Keratinocyte (primary cell): ENCODE results near the gene GRM7. TPM values are rescaled to one million over a fixed set of nuclear protein-coding genes. Genes with fewer than 3 reads are reported as not detected.

Experiments used
- DNase-seq: peaks from one replicate; pipeline ENCODE4 v3.0.0-alpha.2; 2011; ENCODE audit warnings: low read depth, missing footprints, low spot score
- FAIRE-seq: peaks from 2 replicates; lab custom pipeline; 2011; peaks lifted over from hg19 to GRCh38; lab: Jason Lieb, UNC
- H2AFZ ChIP-seq: 2 replicates; pipeline ENCODE4 v1.6.0; 2012; ENCODE audit warnings: low read length, control low read depth, inconsistent platforms; ENCODE audit not compliant: control insufficient read depth
- H3K27ac ChIP-seq: 2 replicates; pipeline ENCODE4 v1.5.1; 2011; ENCODE audit warnings: low read length; ENCODE audit not compliant: control insufficient read depth, insufficient read depth
- H3K27me3 ChIP-seq: 3 replicates; pipeline ENCODE4 v1.6.0; 2011; ENCODE audit warnings: low read length; ENCODE audit not compliant: control insufficient read depth, insufficient read depth; ENCODE audit errors: extremely low read depth
- H3K36me3 ChIP-seq, 2 experiments: 2 replicates in 1 of 2; 3 replicates in 1 of 2; pipeline ENCODE4 v1.5.1; 2011; ENCODE audit warnings: low read length in 2 of 2, mild to moderate bottlenecking in 1 of 2; ENCODE audit not compliant: control insufficient read depth in 2 of 2, insufficient read depth in 2 of 2; ENCODE audit errors: extremely low read depth in 1 of 2
- H3K4me1 ChIP-seq: 3 replicates; pipeline ENCODE4 v1.5.1; 2011; ENCODE audit warnings: low read length; ENCODE audit not compliant: control insufficient read depth, insufficient read depth; ENCODE audit errors: extremely low read depth
- H3K4me2 ChIP-seq: 3 replicates; pipeline ENCODE4 v1.6.0; 2011; ENCODE audit warnings: low read depth, low read length; ENCODE audit not compliant: control insufficient read depth, insufficient read depth; ENCODE audit errors: extremely low read depth
- H3K4me3 ChIP-seq, 3 experiments: fragments of 200-600 bp in 1 of 3; sonication (generic) in 1 of 3; 2 replicates in 2 of 3; 3 replicates in 1 of 3; pipeline ENCODE4 v1.5.1; 2011 to 2016; ENCODE audit warnings: low read length in 3 of 3, mild to moderate bottlenecking in 3 of 3, control low read depth in 2 of 3, inconsistent platforms in 1 of 3, low read depth in 1 of 3, mixed read lengths in 1 of 3, mixed run types in 1 of 3, moderate library complexity in 1 of 3; ENCODE audit not compliant: control insufficient read depth in 2 of 3, insufficient read depth in 2 of 3; ENCODE audit errors: extremely low read depth in 1 of 3
- H3K79me2 ChIP-seq: 2 replicates; pipeline ENCODE4 v1.6.0; 2012; ENCODE audit warnings: low read length; ENCODE audit not compliant: control insufficient read depth, insufficient read depth
- H3K9ac ChIP-seq: 3 replicates; pipeline ENCODE4 v1.6.0; 2011; ENCODE audit warnings: low read length; ENCODE audit not compliant: control insufficient read depth, insufficient read depth; ENCODE audit errors: extremely low read depth
- H3K9me1 ChIP-seq: 3 replicates; pipeline ENCODE4 v1.6.0; 2011; ENCODE audit warnings: low read length; ENCODE audit not compliant: control insufficient read depth, insufficient read depth; ENCODE audit errors: extremely low read depth
- H3K9me3 ChIP-seq: 2 replicates; pipeline ENCODE4 v1.5.1; 2012; ENCODE audit warnings: low read depth, low read length; ENCODE audit not compliant: control insufficient read depth
- H4K20me1 ChIP-seq: 3 replicates; pipeline ENCODE4 v1.6.0; 2011; ENCODE audit warnings: low read length; ENCODE audit not compliant: control insufficient read depth, insufficient read depth; ENCODE audit errors: extremely low read depth
- CTCF ChIP-seq, 3 experiments: IDR thresholded peaks in 1 of 3; conservative IDR thresholded peaks in 1 of 3; optimal IDR thresholded peaks in 1 of 3; 2 replicates in 2 of 3; 3 replicates in 1 of 3; pipeline versions ENCODE3 to v1.5.1; 2011; ENCODE audit warnings: low read length in 3 of 3, mild to moderate bottlenecking in 3 of 3, moderate library complexity in 2 of 3, control low read depth in 1 of 3, inconsistent platforms in 1 of 3; ENCODE audit not compliant: insufficient read depth in 2 of 3; ENCODE audit errors: extremely low read depth in 1 of 3
- EZH2 ChIP-seq: IDR thresholded peaks from one replicate; pipeline ENCODE4 v1.6.1; 2012; ENCODE audit warnings: inconsistent platforms, mild to moderate bottlenecking, low read length, moderate library complexity
- dilution Hi-C: fragments of 300-500 bp; cut with MboI; formaldehyde crosslinking; loops from one replicate; pipeline ENCODE4 v1.7.0; 2020; ENCODE audit warnings: low sequenced_read_pairs; ENCODE audit not compliant: extremely low pct_ligation_motif_present
- polyA plus RNA-seq, 5 experiments: library from polyadenylated mRNA; depleted of rRNA in 3 of 5; stranded (reverse) in 3 of 5; stranded (forward) in 1 of 5; unstranded in 1 of 5; fragments of >200 nt; gene quantifications; 1 replicate in 1 of 5; 2 replicates in 3 of 5; 3 replicates in 1 of 5; pipeline versions ENCODE4 v1.2.1 to v1.2.3, GENCODE V29; 2011 to 2012; ENCODE audit warnings: missing spikeins in 2 of 5, low read depth in 1 of 5, low replicate concordance in 1 of 5

The GRM7 gene
- polyA plus RNA-seq, 1 donor (not counting 4 experiments of a cell fraction or from before 2014, with no cell fraction given) = not detected

GRCh38 chr3:7188551-7188950 is 327.6 kb downstream of the GRM7 start:
- H3K79me2 ChIP-seq = no peaks in the 10 kb centered on the region
- no peaks in the 10 kb centered on the region for H4K20me1 ChIP-seq
- no peak overlapping the region for H3K9ac ChIP-seq
- H3K36me3 ChIP-seq = no peaks in the 10 kb centered on the region
- dilution Hi-C loops = no loop called here
- no peak for DNase-seq
- no peak overlapping the region for H2AFZ ChIP-seq
- no peaks in the 10 kb centered on the region for H3K9me3 ChIP-seq
- no peak overlapping the region for H3K4me2 ChIP-seq
- no peak overlapping the region for H3K4me3 ChIP-seq
- no peaks in the 10 kb centered on the region for H3K9me1 ChIP-seq
- no peak for FAIRE-seq
- H3K4me1 ChIP-seq = no peaks in the 10 kb centered on the region
- H3K27ac ChIP-seq = no peak overlapping the region
- H3K27me3 ChIP-seq = no peaks in the 10 kb centered on the region
- no peak for TF ChIP-seq EZH2
- TF ChIP-seq CTCF (optimal IDR thresholded peaks at IDR 0.05 in 1 of 3, IDR thresholded peaks at IDR 0.05 in 1 of 3, conservative IDR thresholded peaks at IDR 0.05 in 1 of 3; ENCODE audit: extremely low read depth in 1 of 3, insufficient read depth in 2 of 3, low read length in 3 of 3) = no peak

DNA sequence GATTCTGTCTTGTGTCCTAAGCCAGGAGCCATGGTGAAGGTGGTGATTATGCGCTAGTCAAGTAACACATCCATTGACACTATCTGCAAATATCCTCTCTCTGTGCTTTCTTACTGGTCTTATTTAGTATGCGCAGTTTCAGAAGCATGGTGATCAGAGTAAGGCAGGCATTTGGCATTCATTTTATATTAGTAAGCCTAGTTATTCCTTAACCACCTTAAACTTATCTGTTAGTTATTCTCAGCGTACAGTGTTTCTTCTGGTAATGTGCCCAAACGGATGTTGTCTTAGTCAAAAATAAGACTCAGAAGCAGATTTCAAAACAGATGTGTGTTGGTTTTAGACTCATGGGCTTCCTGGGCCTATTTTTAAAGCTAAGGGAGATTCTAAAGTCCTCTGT is 329.2 kb downstream of the GRM7 start:
- Histone ChIP-seq H3K9ac (no peak overlapping the region), H3K36me3 (no peaks in the 10 kb centered on the region), H3K27ac (no peak overlapping the region), H4K20me1 (no peaks in the 10 kb centered on the region), H3K4me1 (peaks cover 11% of the 10 kb centered on the region), H3K4me2 (no peak overlapping the region), H3K9me1 (no peaks in the 10 kb centered on the region), H3K79me2 (no peaks in the 10 kb centered on the region), H3K9me3 (no peaks in the 10 kb centered on the region), H3K4me3 (no peak overlapping the region), H2AFZ (no peak overlapping the region), H3K27me3 (no peaks in the 10 kb centered on the region)
- FAIRE-seq (no peak), DNase-seq (no peak)
- no peak for TF ChIP-seq CTCF (optimal IDR thresholded peaks at IDR 0.05 in 1 of 3, IDR thresholded peaks at IDR 0.05 in 1 of 3, conservative IDR thresholded peaks at IDR 0.05 in 1 of 3; ENCODE audit: extremely low read depth in 1 of 3, insufficient read depth in 2 of 3, low read length in 3 of 3)
- TF ChIP-seq EZH2 = no peak
- dilution Hi-C loops = no loop called here
